H9 (cell line): ENCODE measurements around the gene SLC12A3. TPM values are rescaled to one million over a fixed set of nuclear protein-coding genes. Genes with fewer than 3 reads are reported as not detected.

Source experiments
- DNase-seq: peaks from one replicate; pipeline ENCODE4 v3.0.0-alpha.2; 2017
- H2AFZ ChIP-seq: one replicate; pipeline ENCODE4 v1.6.1; 2013; ENCODE audit warnings: mild to moderate bottlenecking, low read length, control low read depth, moderate library complexity
- H2AK5ac ChIP-seq: 2 replicates; pipeline ENCODE4 v1.6.1; 2013; ENCODE audit warnings: low read length, control low read depth, mixed read lengths; ENCODE audit not compliant: insufficient read length
- H2BK120ac ChIP-seq: one replicate; pipeline ENCODE4 v1.6.1; 2013; ENCODE audit warnings: low read depth, mild to moderate bottlenecking, low read length, control low read depth, inconsistent platforms; ENCODE audit not compliant: poor library complexity, severe bottlenecking
- H2BK12ac ChIP-seq: 2 replicates; pipeline ENCODE4 v1.6.1; 2013; ENCODE audit warnings: low read length, control low read depth, mixed read lengths, low read depth; ENCODE audit not compliant: insufficient read length
- H2BK15ac ChIP-seq: 2 replicates; pipeline ENCODE4 v1.6.1; 2013; ENCODE audit warnings: low read depth, low read length, control low read depth
- H2BK20ac ChIP-seq: one replicate; pipeline ENCODE4 v1.6.1; 2013; ENCODE audit warnings: low read depth, mild to moderate bottlenecking, low read length, control low read depth, inconsistent platforms; ENCODE audit not compliant: poor library complexity, severe bottlenecking
- H2BK5ac ChIP-seq: 2 replicates; pipeline ENCODE4 v1.6.1; 2013; ENCODE audit warnings: low read length, control low read depth, mixed read lengths; ENCODE audit not compliant: insufficient read length
- H3K14ac ChIP-seq: 2 replicates; pipeline ENCODE4 v1.6.1; 2013; ENCODE audit warnings: low read length, control low read depth; ENCODE audit not compliant: insufficient read depth
- H3K18ac ChIP-seq: 2 replicates; pipeline ENCODE4 v1.6.1; 2013; ENCODE audit warnings: low read depth, mild to moderate bottlenecking, mixed read lengths, low read length, control low read depth; ENCODE audit not compliant: insufficient read length
- H3K23ac ChIP-seq: 2 replicates; pipeline ENCODE4 v1.6.1; 2013; ENCODE audit warnings: low read length, control low read depth, mixed read lengths, low read depth; ENCODE audit not compliant: insufficient read length
- H3K23me2 ChIP-seq: 2 replicates; pipeline ENCODE4 v1.6.1; 2013; ENCODE audit warnings: low read depth, mild to moderate bottlenecking, mixed read lengths, low read length, control low read depth; ENCODE audit not compliant: insufficient read length, poor library complexity, severe bottlenecking
- H3K27ac ChIP-seq: 2 replicates; pipeline ENCODE4 v1.5.1; 2013; ENCODE audit warnings: low read length, control low read depth, mixed read lengths, low read depth; ENCODE audit not compliant: insufficient read length
- H3K27me3 ChIP-seq: 2 replicates; pipeline ENCODE4 v1.6.1; 2013; ENCODE audit warnings: low read length, control low read depth, inconsistent platforms; ENCODE audit not compliant: insufficient read depth
- H3K4ac ChIP-seq: 2 replicates; pipeline ENCODE4 v1.6.1; 2013; ENCODE audit warnings: low read depth, mild to moderate bottlenecking, control low read depth, inconsistent platforms, low read length, moderate library complexity
- H3K4me1 ChIP-seq: 2 replicates; pipeline ENCODE4 v1.6.1; 2013; ENCODE audit warnings: low read length, control low read depth, inconsistent platforms; ENCODE audit not compliant: insufficient read depth
- H3K4me2 ChIP-seq: 2 replicates; pipeline ENCODE4 v1.6.1; 2013; ENCODE audit warnings: low read length, control low read depth, mixed read lengths; ENCODE audit not compliant: insufficient read length, insufficient read depth
- H3K56ac ChIP-seq: 2 replicates; pipeline ENCODE4 v1.6.1; 2013; ENCODE audit warnings: low read depth, mild to moderate bottlenecking, mixed read lengths, low read length, control low read depth; ENCODE audit not compliant: insufficient read length
- H3K79me1 ChIP-seq: 2 replicates; pipeline ENCODE4 v1.6.1; 2013; ENCODE audit warnings: low read depth, mild to moderate bottlenecking, moderate library complexity, low read length, control low read depth, inconsistent platforms; ENCODE audit not compliant: insufficient read depth, poor library complexity, severe bottlenecking
- H3K79me2 ChIP-seq: 2 replicates; pipeline ENCODE4 v1.6.1; 2013; ENCODE audit warnings: low read length, control low read depth, inconsistent platforms; ENCODE audit not compliant: insufficient read depth
- H3K9ac ChIP-seq: 2 replicates; pipeline ENCODE4 v1.6.1; 2013; ENCODE audit warnings: low read length, control low read depth, mixed read lengths; ENCODE audit not compliant: insufficient read length; ENCODE audit errors: extremely low read depth
- H3K9me3 ChIP-seq: one replicate; pipeline ENCODE4 v1.6.1; 2013; ENCODE audit warnings: low read depth, low read length, inconsistent platforms; ENCODE audit not compliant: control insufficient read depth
- H3T11ph ChIP-seq: one replicate; pipeline ENCODE4 v1.6.1; 2013; ENCODE audit warnings: mild to moderate bottlenecking, low read length, control low read depth, inconsistent platforms
- H4K20me1 ChIP-seq: one replicate; pipeline ENCODE4 v1.6.1; 2013; ENCODE audit not compliant: control insufficient read depth, insufficient read length, insufficient read depth
- H4K5ac ChIP-seq: 2 replicates; pipeline ENCODE4 v1.6.1; 2013; ENCODE audit warnings: low read depth, mild to moderate bottlenecking, mixed read lengths, low read length, control low read depth; ENCODE audit not compliant: insufficient read length
- H4K8ac ChIP-seq: replicated peaks from 2 replicates; pipeline ENCODE4 v1.6.1; 2013; ENCODE audit warnings: low read length, control low read depth, mixed read lengths, low read depth; ENCODE audit not compliant: insufficient read length
- H4K91ac ChIP-seq: 2 replicates; pipeline ENCODE4 v1.6.1; 2013; ENCODE audit warnings: low read depth, mild to moderate bottlenecking, moderate library complexity, mixed read lengths, low read length, control low read depth; ENCODE audit not compliant: insufficient read length
- H3K27ac Mint-ChIP-seq, 3 experiments: 2 replicates in 2 of 3; 3 replicates in 1 of 3; pipeline ENCODE4 v1.8.0; 2020 to 2021; ENCODE audit warnings: mixed read lengths in 3 of 3, mild to moderate bottlenecking in 1 of 3, moderate library complexity in 1 of 3
- H3K27me3 Mint-ChIP-seq: 2 replicates; pipeline ENCODE4 v1.8.0; 2021; ENCODE audit warnings: low read depth, mild to moderate bottlenecking, moderate library complexity, mixed read lengths
- H3K36me3 Mint-ChIP-seq, 3 experiments: 2 replicates in 2 of 3; 3 replicates in 1 of 3; pipeline ENCODE4 v1.8.0; 2020 to 2021; ENCODE audit warnings: low read depth in 3 of 3, mixed read lengths in 3 of 3; ENCODE audit not compliant: insufficient read depth in 1 of 3
- H3K4me1 Mint-ChIP-seq, 2 experiments: 2 replicates each; pipeline ENCODE4 v1.8.0; 2020; ENCODE audit warnings: mixed read lengths in 2 of 2
- H3K4me3 Mint-ChIP-seq, 2 experiments: 2 replicates in 1 of 2; 3 replicates in 1 of 2; pipeline ENCODE4 v1.8.0; 2020 to 2021; ENCODE audit warnings: mild to moderate bottlenecking in 2 of 2, mixed read lengths in 2 of 2, moderate library complexity in 1 of 2
- H3K9me3 Mint-ChIP-seq, 2 experiments: 2 replicates in 1 of 2; 3 replicates in 1 of 2; pipeline ENCODE4 v1.8.0; 2020; ENCODE audit warnings: mild to moderate bottlenecking in 2 of 2, mixed read lengths in 2 of 2, moderate library complexity in 1 of 2
- CTCF ChIP-seq: fragments of 200-600 bp; sonication (generic); conservative IDR thresholded peaks from 3 replicates; pipeline ENCODE4 v1.8.0; 2021; ENCODE audit warnings: antibody characterized with exemption, mild to moderate bottlenecking
- WGBS: extraction: QIAGEN DNeasy Blood & Tissue Kit; methylation state at CpG from one replicate; pipeline ENCODE4 v1.1.7; 2013; ENCODE audit warnings: missing lambda C conversion rate, low lambda C conversion rate, mixed read lengths; ENCODE audit not compliant: insufficient read length; ENCODE audit errors: extremely low coverage; 5-methylcytosine and 5-hydroxymethylcytosine counted together
- total RNA-seq: library from RNA; stranded (reverse); gene quantifications from 2 replicates; pipeline ENCODE4 v1.2.1, GENCODE V29; 2021

Gene SLC12A3
- total RNA-seq, 1 experiment from 2014 or later, result not detected

- H3K23ac ChIP-seq, result no peak overlapping the region
- no peaks in the 10 kb centered on the region for H3K23me2 ChIP-seq
- H3K79me2 ChIP-seq, result no peaks in the 10 kb centered on the region
- WGBS, result no CpG with 5 or more reads among the region's 11 CpGs
- H3K27ac Mint-ChIP-seq, result no peak overlapping the region
- H3T11ph ChIP-seq, result no peak overlapping the region
- H3K27me3 Mint-ChIP-seq, result no peaks in the 10 kb centered on the region
- H3K27ac ChIP-seq, result no peak overlapping the region
- H3K9me3 Mint-ChIP-seq, result no peaks in the 10 kb centered on the region
- no peak overlapping the region for H2BK20ac ChIP-seq
- H2BK15ac ChIP-seq, result no peak overlapping the region
- no peaks in the 10 kb centered on the region for H3K36me3 Mint-ChIP-seq
- H2AFZ ChIP-seq, result no peak overlapping the region
- no peak for TF ChIP-seq CTCF
- no peak overlapping the region for H2BK120ac ChIP-seq
- H4K8ac ChIP-seq, result no peak overlapping the region
- no peak overlapping the region for H3K14ac ChIP-seq
- H3K56ac ChIP-seq, result no peak overlapping the region
- DNase-seq, result no peak
- no peak overlapping the region for H4K5ac ChIP-seq
- no peaks in the 10 kb centered on the region for H3K9me3 ChIP-seq
- H3K4ac ChIP-seq, result no peak overlapping the region
- no peaks in the 10 kb centered on the region for H3K4me1 Mint-ChIP-seq
- H3K27me3 ChIP-seq, result no peaks in the 10 kb centered on the region
- H4K20me1 ChIP-seq, result no peaks in the 10 kb centered on the region
- H3K4me3 Mint-ChIP-seq, result no peak overlapping the region
- H2BK5ac ChIP-seq, result no peak overlapping the region
- H4K91ac ChIP-seq, result no peak overlapping the region
- no peak overlapping the region for H2AK5ac ChIP-seq
- H2BK12ac ChIP-seq, result no peak overlapping the region
- no peaks in the 10 kb centered on the region for H3K79me1 ChIP-seq
- H3K18ac ChIP-seq, result no peak overlapping the region
- H3K4me1 ChIP-seq, result no peaks in the 10 kb centered on the region
- H3K4me2 ChIP-seq, result no peak overlapping the region
- H3K9ac ChIP-seq, result no peak overlapping the region
These were observed 9.8 kb downstream of the SLC12A3 start for GRCh38 chr16:56874800-56875199.
